Glutamatergic neuron (in vitro differentiated cells): Measurements from ENCODE around the gene GRK4. TPM values are rescaled to one million over a fixed set of nuclear protein-coding genes. Genes with fewer than 3 reads are reported as not detected.
A peak's percentile ranks its signal among the peaks of the same experiment; 100 is the strongest.

Experiments
- DNase-seq: peaks from one replicate; pipeline ENCODE4 v3.0.0; 2022
- H3K27ac Mint-ChIP-seq: one replicate; pipeline ENCODE4 v1.8.0; 2020; ENCODE audit warnings: mild to moderate bottlenecking, mixed read lengths, inconsistent platforms; ENCODE audit not compliant: unreplicated experiment
- H3K27me3 Mint-ChIP-seq: one replicate; pipeline ENCODE4 v1.8.0; 2020; ENCODE audit warnings: mild to moderate bottlenecking, moderate library complexity, mixed read lengths, inconsistent platforms; ENCODE audit not compliant: unreplicated experiment
- H3K36me3 Mint-ChIP-seq: one replicate; pipeline ENCODE4 v1.8.0; 2020; ENCODE audit warnings: mild to moderate bottlenecking, mixed read lengths, inconsistent platforms; ENCODE audit not compliant: unreplicated experiment
- H3K4me1 Mint-ChIP-seq: one replicate; pipeline ENCODE4 v1.8.0; 2020; ENCODE audit warnings: mild to moderate bottlenecking, low read depth, mixed read lengths, inconsistent platforms; ENCODE audit not compliant: unreplicated experiment
- H3K4me3 Mint-ChIP-seq: one replicate; pipeline ENCODE4 v1.8.0; 2020; ENCODE audit warnings: mild to moderate bottlenecking, mixed read lengths, inconsistent platforms; ENCODE audit not compliant: unreplicated experiment
- H3K9me3 Mint-ChIP-seq: one replicate; pipeline ENCODE4 v1.8.0; 2020; ENCODE audit warnings: mild to moderate bottlenecking, moderate library complexity, mixed read lengths, inconsistent platforms; ENCODE audit not compliant: unreplicated experiment
- total RNA-seq: library from RNA; stranded (reverse); fragmentation: NEBNext Ultra II Directional; extraction: Animal tissue kit (Norgen Biotek cat#: 25700); gene quantifications from one replicate; pipeline ENCODE4 v1.2.1, GENCODE V29; 2021; ENCODE audit not compliant: unreplicated experiment
- TF ChIP-seq, protein P1 (sequence below): fragments of 200-600 bp; sonication (generic); IDR thresholded peaks from one replicate; pipeline ENCODE4 v1.5.0; 2021; ENCODE audit not compliant: partially characterized antibody, unreplicated experiment

The GRK4 gene
- total RNA-seq, 1 donor from 2014 or later = 34.5 TPM

DNA sequence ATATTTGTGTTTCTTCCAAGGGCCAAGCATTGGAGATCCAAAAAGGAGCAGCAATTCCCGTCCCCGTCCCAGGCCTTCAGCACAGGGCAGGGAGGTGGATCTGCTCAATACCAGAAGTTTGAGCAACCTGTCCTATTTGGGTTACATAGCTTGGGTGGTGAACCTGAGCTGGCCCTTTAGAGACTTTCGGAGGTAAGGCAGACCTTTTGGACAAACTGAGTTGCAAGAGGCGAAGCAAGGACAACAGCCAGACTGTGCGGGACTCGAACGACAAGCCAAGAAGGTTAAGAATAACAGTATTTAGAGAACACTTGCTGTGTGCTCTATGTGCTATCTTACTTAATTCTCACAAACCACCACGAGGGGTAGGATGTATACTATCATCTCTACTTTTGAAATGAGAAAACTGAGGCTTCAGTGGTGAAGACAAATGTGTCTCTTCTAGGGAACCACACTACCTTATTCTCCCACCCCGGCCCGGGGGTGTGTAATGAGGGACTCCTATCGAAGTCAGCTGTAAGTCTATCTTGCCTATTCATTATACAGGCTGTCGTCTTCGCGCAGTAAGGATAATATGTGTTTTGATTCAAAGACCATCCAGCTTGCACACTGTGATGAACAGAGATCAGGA, 1.4 kb upstream of the GRK4 start:
- Mint-ChIP-seq H3K4me1 (peaks cover 26% of the 10 kb centered on the region), H3K9me3 (peaks cover 12% of the 10 kb centered on the region), H3K27me3 (peaks cover 8% of the 10 kb centered on the region), H3K4me3 (peak overlapping the region; percentile 93), H3K27ac (peak overlapping the region; percentile 46), H3K36me3 (no peaks in the 10 kb centered on the region)
- no peak for DNase-seq
- TF ChIP-seq, protein P1, sequence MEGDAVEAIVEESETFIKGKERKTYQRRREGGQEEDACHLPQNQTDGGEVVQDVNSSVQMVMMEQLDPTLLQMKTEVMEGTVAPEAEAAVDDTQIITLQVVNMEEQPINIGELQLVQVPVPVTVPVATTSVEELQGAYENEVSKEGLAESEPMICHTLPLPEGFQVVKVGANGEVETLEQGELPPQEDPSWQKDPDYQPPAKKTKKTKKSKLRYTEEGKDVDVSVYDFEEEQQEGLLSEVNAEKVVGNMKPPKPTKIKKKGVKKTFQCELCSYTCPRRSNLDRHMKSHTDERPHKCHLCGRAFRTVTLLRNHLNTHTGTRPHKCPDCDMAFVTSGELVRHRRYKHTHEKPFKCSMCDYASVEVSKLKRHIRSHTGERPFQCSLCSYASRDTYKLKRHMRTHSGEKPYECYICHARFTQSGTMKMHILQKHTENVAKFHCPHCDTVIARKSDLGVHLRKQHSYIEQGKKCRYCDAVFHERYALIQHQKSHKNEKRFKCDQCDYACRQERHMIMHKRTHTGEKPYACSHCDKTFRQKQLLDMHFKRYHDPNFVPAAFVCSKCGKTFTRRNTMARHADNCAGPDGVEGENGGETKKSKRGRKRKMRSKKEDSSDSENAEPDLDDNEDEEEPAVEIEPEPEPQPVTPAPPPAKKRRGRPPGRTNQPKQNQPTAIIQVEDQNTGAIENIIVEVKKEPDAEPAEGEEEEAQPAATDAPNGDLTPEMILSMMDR = no peak

DNA sequence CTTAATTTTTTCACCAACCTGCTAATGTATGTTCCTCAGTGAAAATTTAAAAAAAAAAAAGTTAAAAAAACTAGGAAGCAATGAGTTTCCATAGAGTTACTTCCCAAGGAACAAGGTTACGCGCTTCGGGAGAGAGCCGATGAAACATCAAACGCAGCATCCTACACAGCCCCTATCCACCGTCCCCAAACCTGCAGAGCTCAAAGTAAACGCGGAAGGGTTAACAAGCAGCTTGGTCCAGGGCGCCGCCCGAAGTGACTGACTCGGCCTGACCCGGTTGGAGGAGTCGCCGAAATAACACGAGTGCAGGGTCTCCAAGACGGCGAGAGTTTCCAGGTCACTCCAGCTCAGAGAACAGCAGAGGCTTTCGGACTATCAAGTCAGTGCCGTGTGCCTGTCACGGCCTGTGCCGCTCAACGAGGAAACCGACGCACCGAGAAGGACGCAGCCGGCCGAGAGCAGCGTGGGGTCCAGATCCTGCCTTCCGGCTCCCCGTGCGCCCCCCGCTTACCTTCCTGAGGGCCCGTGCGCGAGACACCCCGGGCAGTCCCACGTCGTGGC, 677 bp upstream of the GRK4 start:
- Mint-ChIP-seq H3K9me3 (peaks cover 12% of the 10 kb centered on the region), H3K4me1 (peaks cover 24% of the 10 kb centered on the region), H3K27ac (peak overlapping the region; percentile 46), H3K27me3 (peaks cover 8% of the 10 kb centered on the region), H3K4me3 (peak overlapping the region; percentile 93), H3K36me3 (no peaks in the 10 kb centered on the region)
- TF ChIP-seq, protein P1 = no peak
- DNase-seq = peak; percentile 61

DNA sequence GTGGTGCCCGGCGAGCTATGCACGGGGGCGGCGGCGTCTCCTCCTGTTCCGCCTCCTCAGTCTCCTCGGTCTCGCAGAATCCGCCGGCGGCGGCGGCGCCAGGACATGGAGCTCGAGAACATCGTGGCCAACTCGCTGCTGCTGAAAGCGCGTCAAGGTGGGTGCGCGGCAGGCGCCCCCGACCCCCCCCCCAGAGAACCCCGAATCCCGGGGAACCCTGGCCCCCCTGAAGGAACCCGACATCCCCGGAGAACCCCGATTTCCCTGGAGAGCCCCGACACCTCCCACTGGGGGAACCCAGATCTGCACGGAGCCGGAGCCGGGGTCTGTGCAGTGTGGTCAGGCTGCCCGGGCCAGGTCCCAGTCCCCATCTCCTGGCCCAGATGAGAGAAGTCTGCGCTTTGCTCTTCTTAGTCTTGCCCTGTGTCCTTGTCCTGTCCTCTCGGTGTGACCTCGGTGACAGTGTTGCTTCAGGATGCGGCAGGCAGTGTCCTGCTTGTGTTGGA, 648 bp downstream of the GRK4 start:
- peaks cover 15% of the 10 kb centered on the region for H3K4me1 Mint-ChIP-seq
- peak overlapping the region; percentile 95 for H3K27ac Mint-ChIP-seq
- TF ChIP-seq, protein P1 = peak; percentile 5
- H3K27me3 Mint-ChIP-seq = peaks cover 8% of the 10 kb centered on the region
- H3K4me3 Mint-ChIP-seq = peak overlapping the region; percentile 99
- peaks cover 12% of the 10 kb centered on the region for H3K9me3 Mint-ChIP-seq
- no peaks in the 10 kb centered on the region for H3K36me3 Mint-ChIP-seq
- no peak for DNase-seq

DNA sequence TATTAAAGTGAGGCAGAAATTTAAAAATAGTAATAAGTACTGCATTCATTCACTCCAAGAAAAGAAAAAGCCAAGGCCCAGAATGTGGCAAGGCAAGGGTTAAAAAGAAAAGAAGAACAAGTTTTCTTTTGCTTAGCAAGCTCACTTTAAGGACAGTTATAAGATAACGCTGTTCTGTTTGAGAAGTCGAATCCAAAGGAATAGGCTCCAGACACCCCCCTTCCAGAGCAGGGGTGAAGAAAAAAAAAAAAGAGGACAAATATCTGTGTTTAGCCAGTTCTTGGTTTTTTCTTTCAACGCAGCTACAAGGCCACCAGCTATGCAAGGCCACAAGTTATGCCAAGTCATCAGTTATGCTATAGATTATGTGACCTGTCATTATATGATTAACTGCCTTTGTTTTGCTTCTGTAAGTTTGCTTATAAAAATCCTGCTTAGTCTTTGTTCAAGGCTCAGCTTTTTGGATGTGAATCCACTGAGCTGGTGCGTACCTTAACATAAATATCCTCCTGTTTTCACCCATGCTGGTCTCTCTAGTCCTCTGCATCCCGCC, 1.4 kb downstream of the GRK4 start:
- Mint-ChIP-seq H3K36me3 (no peaks in the 10 kb centered on the region), H3K27me3 (peaks cover 8% of the 10 kb centered on the region), H3K4me1 (peaks cover 15% of the 10 kb centered on the region), H3K27ac (peak overlapping the region; percentile 95), H3K9me3 (peaks cover 10% of the 10 kb centered on the region), H3K4me3 (peak overlapping the region; percentile 99)
- DNase-seq = no peak
- TF ChIP-seq, protein P1 = no peak

DNA sequence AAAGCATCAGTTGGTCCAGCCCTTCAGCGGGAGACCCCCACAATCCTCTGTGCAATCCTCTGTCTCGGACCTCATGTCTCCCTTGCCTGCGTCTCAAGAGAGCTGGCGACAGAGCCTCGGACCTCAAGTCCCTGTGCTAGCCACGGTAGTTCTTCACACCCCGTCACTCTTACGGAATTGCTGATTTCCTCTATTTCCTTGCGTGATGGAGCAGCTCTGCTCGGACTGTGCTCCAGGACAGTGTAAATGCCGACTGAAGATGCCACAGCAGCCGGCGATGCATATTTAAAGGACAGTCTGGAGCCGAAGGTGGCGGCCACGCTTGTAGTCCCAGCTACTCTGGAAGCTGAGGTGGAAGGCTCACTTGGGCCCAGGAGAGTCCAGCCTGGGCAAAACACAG, 1.9 kb downstream of the GRK4 start:
- Mint-ChIP-seq H3K4me3 (peak overlapping the region; percentile 99), H3K9me3 (peaks cover 10% of the 10 kb centered on the region), H3K36me3 (no peaks in the 10 kb centered on the region), H3K4me1 (peaks cover 15% of the 10 kb centered on the region), H3K27ac (no peak overlapping the region), H3K27me3 (peaks cover 9% of the 10 kb centered on the region)
- TF ChIP-seq, protein P1 = no peak
- DNase-seq = no peak
